NCI-H187 (cell line): ENCODE measurements around the gene TFIP11.

ENCODE experiments used
- DNase-seq, 2 experiments: peaks; one replicate each; lab custom pipeline; 2025; lab: John Stamatoyannopoulos, UW

The TFIP11 gene

DNA sequence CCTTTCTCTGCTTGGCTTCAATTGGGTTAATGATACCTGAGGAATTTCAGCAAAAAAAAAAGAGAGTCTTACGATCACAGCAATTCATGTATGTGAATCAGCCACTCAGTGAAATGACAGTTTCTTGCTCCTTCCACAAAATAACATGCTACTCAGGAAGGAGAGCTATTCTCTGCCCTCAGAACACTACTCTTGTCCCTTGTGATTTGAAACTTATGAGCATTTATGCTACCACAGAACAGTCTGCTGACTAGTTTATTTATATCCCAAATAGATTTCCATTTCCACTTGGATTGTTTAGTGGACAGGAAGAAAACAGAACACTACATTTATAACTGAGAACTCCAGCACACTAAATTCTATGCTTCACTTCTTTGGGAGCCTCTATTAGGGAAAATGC lies 8.5 kb downstream of the TFIP11 start:
- no peak for DNase-seq

DNA sequence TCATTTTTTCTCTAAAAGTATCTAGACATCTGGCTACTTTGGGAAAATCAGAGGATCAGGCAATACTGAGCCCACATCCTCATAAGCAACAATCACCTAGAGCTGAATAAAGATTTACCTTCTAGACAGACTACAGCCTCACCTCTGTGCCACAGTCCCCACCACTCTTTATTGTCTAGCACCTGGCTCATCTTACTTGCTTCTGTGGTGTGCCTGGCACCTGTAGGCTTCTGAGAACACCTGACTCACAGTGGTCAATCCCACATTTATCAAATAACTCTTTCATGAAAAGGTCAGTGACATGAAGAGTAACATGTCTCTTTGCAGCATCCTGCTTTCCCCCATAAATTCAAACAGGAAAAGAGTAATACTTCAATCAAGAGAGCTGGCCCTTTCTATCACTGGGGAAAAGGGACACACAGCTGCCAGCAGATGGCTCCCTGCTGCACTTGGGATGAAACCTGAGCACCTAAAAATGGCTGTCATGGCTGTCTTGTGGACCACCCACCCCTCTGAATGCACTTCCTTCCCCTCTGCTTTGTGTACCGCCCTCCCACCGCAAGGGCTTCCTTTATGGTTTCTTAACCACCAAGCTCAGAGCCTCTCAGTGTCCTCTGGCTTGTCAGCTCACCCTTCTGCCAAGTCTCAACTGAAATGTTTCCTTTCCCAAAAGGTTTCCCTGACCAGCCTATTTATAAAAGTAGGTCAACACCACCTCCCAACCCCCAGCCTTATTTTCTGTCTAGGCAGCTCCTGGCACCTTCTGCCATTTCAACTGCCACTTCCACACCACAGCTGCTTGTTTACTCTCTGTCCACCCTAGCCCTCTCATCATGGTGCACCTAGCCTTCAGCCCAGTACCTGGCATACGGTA lies 9.3 kb downstream of the TFIP11 start:
- no peak for DNase-seq

DNA sequence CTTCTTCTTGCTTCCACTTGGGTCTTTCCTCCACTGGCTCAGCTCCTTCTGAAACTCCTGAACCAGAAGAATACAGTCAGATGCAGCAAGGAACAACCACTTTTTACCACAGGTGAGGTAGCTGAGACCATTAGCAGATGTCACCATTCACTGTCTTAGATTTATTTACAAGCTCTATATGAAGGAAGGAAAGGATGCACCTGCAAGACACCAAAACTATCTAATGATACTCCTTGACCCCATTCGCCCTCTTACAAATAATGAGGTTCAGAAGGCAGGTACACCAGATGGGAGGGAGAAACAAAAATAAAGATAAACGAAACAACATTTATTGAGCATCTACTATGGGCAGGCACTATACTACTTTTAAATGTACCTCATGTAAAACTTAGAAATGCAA lies 10.3 kb downstream of the TFIP11 start:
- no peak for DNase-seq

DNA sequence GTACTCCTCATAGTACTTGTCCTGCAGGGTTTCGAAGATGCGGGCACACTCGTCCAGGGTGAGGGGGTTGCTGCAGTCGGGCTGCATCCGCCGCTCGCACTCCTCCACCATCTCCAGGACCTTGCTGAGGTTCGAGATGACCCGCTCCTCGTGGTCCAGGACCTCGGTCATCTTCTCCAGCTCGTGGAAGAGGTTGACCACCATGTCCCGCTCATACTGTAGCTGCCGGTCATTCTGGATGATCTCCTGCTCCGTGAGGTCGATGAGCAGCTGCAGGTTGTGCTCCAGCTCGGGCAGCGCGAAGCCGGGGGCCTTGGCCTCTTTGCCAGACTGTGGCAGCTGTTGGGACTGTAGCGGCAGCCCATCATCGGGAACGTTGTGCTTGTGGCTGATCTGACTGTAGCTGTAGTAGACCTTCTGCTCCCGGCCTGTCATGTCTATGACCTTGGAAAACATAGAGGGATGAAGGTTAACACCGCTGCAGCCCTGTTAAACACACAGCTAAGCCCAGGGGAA lies 13.0 kb downstream of the TFIP11 start:
- no peak for DNase-seq

DNA sequence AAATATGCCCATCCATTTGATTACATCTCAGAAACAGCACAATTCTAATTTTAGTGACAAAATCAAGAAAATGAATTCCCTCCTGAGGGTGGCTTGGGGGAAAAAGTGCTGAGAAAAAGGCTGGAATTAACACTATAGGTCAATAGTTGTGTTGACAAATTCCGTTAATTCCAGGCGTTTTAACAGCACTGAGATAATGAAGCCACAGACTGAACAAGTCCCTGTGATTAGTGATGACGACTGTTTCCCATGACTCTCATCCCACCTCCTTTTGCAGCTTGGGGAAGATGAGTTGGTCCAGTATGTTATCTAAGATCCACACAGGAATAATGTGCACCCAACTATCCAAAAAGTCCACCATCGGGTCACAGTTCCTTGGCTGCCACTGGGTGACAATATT lies 15.8 kb downstream of the TFIP11 start:
- no peak for DNase-seq

DNA sequence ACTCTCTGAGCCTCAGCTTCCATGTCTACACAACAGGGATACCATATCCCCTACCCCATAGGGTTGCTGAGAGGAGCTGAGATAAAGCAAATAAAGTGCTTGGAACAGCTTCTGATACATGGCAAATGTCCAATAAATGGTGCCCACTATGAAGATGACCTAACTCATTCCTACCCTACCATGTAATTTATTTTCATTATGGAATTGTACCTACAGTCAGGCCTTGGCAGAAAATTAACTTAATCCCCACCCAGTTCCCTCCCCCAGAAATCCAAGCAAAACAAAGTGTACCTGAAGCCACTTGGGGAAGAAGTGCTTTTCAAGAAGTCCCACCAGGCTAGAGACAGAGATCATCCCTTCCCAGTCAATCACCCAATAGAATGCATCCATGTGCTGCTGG lies 17.8 kb downstream of the TFIP11 start:
- no peak for DNase-seq

DNA sequence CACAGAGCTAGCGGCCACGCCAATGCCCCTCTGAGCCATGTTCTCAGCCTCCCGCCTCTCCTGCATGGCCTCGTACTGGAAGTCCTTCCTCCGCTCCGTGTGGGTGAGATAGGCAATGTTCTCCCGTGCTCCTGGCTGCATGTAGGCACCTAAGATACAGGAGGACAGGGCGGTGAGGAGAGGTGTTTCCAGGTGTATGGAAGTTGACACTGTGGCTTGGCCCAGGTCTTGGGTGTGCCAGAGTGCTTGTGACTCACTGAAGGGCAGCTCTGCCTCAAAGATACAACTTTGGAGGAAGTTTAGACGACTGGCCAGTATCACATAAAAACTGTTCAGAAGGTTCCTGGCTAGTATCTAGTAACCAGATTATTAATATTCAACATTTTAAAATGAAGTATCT lies 20.1 kb downstream of the TFIP11 start:
- no peak for DNase-seq

DNA sequence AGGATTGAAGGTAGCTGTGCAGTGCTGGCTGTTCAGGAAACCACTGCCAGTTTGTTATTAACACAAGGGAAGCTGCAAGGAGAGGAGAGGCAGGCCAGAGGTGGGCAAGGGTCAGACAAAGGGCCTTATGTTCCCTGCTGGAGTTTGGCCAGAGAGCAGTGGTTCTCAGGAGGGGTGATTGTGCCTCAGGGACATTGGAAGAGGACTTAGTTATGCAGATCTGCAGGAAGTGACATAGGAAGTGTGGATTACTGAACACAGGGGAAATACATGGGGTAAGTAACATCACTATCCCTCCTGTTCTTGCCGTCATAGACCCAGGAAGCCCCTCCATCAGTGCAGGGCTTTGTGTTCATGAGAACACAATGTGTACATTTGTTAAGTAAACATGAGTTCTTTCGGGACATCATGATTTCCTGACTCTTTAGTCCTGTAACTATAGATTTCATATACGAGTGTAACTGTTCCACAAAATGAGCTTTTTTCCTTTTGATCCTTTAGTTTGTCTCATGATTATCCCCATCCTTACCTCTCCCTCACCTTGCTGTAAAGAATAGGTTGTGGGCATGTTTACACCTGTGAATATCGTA lies 22.7 kb downstream of the TFIP11 start:
- no peak for DNase-seq

DNA sequence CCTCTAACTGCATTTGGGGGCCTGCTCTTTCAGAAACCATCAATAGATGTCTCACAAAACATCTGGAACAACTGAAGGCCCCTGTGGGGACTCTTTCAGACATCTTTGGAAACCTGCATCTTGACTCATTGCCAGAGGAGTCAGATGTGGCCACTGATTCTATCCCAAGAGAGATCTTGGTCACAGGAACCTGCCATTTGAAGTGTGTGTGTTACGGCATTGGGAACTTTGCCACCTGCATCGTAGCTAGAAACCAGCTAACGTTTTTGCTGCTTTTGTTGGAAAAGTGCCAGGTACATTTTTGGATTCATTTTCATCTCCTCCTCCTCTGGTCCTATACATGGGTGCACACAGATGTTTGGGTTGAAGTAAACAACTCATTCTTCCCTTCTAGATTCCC lies 24.3 kb downstream of the TFIP11 start:
- DNase-seq = no peak

DNA sequence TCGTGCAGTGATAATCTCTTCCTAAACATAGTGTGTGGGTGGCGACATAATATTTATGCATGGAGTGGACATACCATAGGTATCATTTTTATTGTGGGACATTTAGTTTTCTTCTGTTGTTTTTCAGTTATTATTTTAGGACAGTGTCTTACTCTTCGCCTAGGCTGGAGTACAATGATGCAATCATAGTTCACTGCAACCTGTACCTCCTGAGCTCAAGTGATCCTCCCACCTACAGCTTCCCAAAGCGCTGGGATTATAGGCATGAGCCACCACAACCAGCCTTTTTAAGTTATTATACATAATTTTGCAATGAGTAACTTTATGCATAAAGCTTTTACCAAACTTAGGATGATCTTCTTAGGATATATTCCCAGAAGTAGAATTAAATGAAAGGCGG lies 25.9 kb downstream of the TFIP11 start:
- no peak for DNase-seq

DNA sequence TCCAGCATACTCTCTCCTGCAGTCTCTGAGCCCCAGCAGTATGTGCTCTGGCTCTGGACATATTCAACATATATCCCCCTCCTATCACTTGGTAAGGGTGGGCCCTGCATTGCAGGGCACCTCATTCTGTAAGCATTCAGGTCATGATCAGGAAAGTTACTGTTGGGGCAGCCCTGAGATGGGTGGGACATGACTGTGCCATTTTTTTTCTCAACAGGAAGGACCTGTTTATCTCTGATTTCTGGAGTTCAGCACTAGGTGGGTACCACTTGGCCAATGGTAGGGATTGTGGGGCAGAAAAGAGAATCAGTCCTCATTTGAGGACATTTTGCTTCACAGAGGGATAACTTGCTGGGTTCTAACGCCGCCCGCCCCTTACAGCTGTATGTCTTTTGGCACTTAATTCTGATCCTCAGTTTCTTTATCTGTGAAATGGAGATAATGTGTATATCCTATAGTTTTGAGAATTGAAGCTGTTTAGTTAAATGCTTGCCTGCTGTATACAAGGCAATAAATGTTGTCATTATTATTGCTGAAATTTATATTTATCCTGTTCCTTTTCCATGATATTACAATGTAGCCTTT lies 26.4 kb downstream of the TFIP11 start:
- DNase-seq = no peak

DNA sequence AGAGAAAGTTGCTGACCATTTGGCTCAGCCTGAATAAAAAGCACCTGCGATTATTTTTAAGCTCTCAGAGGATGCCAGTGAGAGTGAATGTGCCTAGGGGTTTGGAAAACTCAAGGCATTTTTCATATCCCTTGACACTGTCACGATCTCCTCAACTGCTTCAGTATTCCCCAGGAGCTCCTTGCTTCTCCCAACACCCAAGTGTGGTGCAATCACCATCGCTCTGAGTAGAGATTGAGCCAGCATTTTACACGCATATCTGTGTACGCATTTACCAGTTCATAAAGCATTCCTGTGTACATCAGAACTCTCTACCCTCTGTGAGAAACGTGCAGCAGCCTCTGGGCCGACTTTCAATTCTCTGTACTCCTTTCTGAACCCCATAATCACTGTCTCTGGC lies 27.3 kb downstream of the TFIP11 start:
- no peak for DNase-seq

DNA sequence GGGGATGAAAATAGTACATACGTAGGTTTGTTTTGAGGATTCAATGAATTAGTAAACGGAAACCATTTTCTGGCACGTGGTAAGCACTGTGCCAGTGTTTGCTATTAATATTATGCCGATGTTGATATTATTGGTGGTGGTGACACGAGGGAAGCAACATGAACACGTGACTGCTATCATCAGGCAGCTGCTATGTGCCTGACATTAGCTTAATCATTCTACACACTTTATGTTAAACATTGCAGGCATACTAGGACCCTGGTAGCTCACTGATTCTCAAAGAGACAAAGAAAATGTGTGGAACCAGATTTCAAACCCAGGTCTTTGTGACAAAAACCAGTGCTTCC lies 27.9 kb downstream of the TFIP11 start:
- no peak for DNase-seq

DNA sequence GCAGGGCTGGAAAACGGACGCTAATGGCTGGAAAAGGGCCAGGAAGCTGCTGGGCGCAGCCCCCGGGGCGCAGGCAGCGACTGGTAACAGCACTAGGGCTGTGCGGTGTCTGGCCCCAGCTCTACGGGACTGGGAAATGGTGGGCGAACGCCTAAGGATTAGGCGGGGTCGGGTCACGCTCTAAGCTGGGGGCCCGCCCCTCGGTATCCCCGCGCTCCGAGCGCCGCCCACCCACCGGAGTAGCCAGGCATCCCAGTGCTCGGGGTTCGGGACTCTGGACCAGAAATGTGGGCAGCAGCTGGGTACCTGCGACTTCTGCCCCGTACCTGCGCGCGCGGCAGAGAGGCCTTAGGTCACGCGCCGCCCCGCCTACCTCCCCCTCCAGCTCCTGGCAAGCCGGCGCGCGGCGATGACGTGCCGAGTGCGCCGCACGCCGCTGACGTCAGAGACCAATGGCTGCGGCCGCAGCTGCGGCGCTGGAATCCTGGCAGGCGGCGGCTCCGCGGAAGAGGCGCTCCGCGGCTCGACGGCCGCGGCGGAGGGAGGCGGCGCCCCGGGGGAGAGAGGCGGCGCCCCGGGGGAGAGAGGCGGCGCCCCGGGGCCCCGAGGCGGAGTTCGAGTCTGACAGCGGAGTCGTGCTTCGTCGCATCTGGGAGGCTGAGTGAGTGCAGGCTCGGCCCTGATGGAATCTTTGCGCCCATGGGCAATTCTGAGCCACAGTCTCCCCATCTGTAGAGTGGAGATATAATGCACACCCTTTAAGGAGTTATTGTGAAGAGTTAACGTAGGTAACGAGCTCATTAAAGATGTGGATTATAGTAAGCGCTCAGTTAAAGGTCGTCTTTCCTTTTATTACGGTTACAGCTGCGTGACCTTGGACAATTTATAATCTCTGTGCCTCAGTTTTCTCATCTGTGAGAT lies 28.6 kb downstream of the TFIP11 start, which contains the start of the genes HPS4 and SRRD:
Gene HPS4, minus strand, starts transcription at position 345 of the 921 bp plus-strand sequence. CDS start 2,021 bp downstream, outside the sequence.
Gene SRRD, plus strand, starts transcription at position 439 of the 921 bp plus-strand sequence. Its CDS starts 14 bp downstream, at position 453.
- peak; percentile 67 to 72 for DNase-seq

DNA sequence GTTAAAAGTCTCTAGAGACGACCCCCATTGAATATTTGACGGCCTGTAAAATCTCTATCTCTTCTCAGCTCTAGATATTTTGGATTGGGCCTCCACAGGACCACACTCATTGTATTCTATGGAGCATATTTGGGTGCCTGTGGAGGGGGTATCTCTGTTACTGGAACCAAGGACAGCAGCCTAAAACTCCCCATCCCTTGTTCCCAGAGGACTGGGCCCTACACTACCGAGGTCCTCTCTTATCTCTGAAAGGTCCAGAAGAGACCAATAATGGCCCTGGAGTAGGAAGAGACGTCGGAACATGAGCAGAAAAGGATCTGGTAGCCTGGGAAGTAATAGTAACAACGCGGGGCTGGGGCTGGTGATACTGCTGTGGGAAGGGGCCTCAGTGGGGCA lies 29.2 kb downstream of the TFIP11 start:
- DNase-seq = no peak

DNA sequence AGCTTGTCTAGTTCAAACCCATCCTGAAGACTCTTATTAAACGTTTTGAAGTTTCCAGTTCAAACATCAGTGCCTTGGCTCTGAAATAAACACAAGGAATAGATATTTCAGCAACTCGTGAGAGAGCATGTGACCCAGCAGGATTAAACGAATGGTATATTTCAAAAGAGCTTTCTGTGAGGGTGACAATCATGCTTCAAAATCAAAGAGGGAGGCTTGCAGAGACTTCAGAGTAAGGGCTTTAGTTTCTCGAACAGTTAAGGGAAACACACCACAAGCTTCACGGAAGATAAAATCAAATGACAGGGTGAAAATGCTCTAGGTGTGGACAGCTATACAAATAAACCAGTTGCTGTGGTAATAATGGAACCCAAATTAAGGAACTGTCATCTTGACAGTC lies 30.1 kb downstream of the TFIP11 start:
- DNase-seq = no peak

DNA sequence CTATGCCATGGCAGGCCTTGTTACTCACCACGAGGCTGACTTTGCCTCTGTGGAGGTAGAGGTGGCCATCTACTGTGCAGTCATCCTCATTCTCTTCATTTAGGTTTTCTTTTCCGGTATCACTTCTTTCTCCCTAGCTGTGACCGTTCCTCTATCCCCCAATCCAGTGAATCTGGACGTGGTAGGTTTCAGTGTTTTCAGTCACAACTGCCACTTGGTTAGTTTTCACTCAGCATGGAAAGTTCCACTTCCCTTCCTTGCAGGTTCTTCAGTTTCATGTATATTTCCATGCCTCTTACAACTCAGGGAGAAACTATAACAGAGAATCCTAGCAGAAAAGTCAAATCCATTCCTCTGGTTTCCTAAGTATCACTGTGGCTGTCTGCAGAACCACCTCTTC lies 30.6 kb downstream of the TFIP11 start:
- DNase-seq = no peak

DNA sequence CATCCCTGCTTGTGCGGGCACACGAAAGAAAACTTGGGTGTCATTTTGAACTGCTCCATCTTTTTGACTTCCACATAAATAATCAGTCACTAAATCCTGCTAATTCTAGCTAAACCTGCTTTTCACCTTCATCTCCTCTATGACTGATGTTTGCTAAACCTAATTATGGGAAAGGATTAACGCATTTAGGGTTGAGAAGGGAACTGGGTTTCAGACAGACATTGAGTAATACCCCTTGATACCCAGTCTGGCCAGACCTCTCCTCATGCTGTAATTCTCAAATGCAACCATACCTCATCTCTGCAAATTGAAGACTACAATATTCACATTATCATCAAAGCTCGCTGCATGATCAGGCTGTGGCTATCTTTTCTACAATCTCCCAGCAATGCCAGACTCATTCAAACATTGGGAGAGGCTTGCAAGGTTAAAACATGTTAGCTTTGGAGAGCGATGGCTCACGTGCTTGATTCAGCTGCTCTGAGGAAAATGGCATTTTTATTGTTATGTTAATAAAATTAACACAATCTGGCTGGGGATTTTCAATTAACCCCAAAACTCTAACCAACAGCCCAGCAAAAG lies 31.1 kb downstream of the TFIP11 start:
- DNase-seq = no peak

DNA sequence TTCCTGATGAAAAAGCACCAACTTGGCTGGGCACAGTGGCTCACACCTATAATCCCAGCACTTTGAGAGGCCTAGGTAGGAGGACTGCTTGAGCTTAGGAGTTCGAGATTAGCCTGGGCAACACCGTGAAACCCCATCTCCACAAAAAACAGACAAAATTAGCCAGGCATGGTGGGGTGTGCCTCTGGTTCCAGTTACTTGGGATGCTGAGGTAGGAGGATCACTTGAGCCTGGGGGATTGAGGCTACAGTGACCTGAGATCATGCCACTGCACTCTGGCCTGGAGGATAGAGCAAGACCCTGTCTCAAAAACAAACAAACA lies 31.7 kb downstream of the TFIP11 start:
- no peak for DNase-seq

DNA sequence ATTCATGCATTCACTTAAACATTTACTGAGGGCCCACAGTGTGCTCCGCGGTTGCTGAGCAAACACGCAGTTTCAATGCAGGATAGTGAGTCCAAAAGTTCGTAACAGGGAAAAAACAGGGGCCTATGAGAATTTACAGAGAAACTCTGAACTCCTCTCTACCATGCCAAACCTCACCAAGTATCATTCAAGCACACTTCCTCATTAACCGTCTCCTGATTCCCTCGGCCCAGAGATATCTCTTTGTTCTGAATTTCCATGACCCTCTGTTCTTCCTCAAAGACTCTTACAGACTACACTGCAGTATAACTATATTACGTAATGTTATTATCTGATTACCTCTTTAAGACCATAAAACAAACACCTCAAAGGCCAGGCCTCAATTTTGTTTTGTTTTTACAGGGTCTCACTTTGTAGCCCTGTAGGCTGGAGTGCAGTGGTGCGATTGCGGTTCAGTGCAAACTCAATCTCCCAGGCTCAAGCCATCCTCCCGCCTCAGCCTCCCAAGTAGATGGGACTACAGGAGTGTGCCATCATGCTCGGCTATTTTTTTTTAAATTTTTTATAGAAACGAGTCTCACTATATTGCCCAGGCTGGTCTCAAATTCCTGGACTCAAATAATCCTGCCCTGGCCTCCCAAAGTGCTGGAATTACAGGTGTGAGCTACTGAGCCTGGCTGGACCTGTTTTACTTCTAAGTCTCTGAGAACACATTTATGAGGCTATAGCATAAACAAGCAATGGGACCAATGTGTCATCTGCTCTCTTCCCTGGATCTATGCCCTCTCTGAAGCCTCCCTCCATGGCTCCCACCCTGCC lies 32.3 kb downstream of the TFIP11 start:
- DNase-seq = no peak
